ENCODE results near the gene TCF25.

Gene TCF25

GRCh38 chr16:89949121-89949742 is 75.8 kb downstream of the TCF25 start:
- DNase-seq = no peak

- no peak for DNase-seq
Measured at GRCh38 chr16:89949756-89950155, 76.4 kb downstream of the TCF25 start.

- no peak for DNase-seq
Measured at GRCh38 chr16:89951509-89951908, 78.1 kb downstream of the TCF25 start.

- no peak for DNase-seq
Measured at GRCh38 chr16:89952049-89952448, 78.7 kb downstream of the TCF25 start.

GRCh38 chr16:89952551-89952950 is 79.2 kb downstream of the TCF25 start:
- no peak for DNase-seq

- DNase-seq = no peak
Measured at GRCh38 chr16:89953671-89954406, 80.4 kb downstream of the TCF25 start.

GRCh38 chr16:89954462-89954861 is 81.1 kb downstream of the TCF25 start:
- no peak for DNase-seq

GRCh38 chr16:89955001-89955685 is 81.8 kb downstream of the TCF25 start:
- DNase-seq = no peak

- DNase-seq = no peak
Measured at GRCh38 chr16:89956505-89957215, 83.3 kb downstream of the TCF25 start.

- no peak for DNase-seq
Measured at GRCh38 chr16:89957216-89957785, 83.9 kb downstream of the TCF25 start.

GRCh38 chr16:89958068-89958467 is 84.7 kb downstream of the TCF25 start:
- DNase-seq = peak; percentile 94

GRCh38 chr16:89958596-89958995 is 85.2 kb downstream of the TCF25 start:
- no peak for DNase-seq

- DNase-seq = no peak
Measured at GRCh38 chr16:89960966-89961365, 87.6 kb downstream of the TCF25 start.

All from 8988T (cell line).